Measurements from ENCODE around the gene FAM174C.

The FAM174C gene

GRCh38 chr19:1250437-1251260, 24.7 kb upstream of the FAM174C start:
- no peak for DNase-seq (ENCODE audit: low spot score)

GRCh38 chr19:1251330-1252220, 23.8 kb upstream of the FAM174C start:
- DNase-seq (ENCODE audit: low spot score), result no peak

GRCh38 chr19:1252221-1252820, 23.0 kb upstream of the FAM174C start:
- DNase-seq (ENCODE audit: low spot score), result no peak

GRCh38 chr19:1252821-1253513, 22.4 kb upstream of the FAM174C start:
- DNase-seq (ENCODE audit: low spot score), result no peak

GRCh38 chr19:1253514-1254080, 21.7 kb upstream of the FAM174C start:
- no peak for DNase-seq (ENCODE audit: low spot score)

GRCh38 chr19:1254081-1254527, 21.2 kb upstream of the FAM174C start:
- DNase-seq (ENCODE audit: low spot score), result no peak

GRCh38 chr19:1254530-1255185, 20.7 kb upstream of the FAM174C start:
- no peak for DNase-seq (ENCODE audit: low spot score)

- no peak for DNase-seq (ENCODE audit: low spot score)
Measured at GRCh38 chr19:1255186-1256161, 19.9 kb upstream of the FAM174C start.

GRCh38 chr19:1256646-1257474, 18.5 kb upstream of the FAM174C start:
- DNase-seq (ENCODE audit: low spot score), result no peak

GRCh38 chr19:1257475-1258162, 17.7 kb upstream of the FAM174C start:
- no peak for DNase-seq (ENCODE audit: low spot score)

- DNase-seq (ENCODE audit: low spot score), result no peak
Measured at GRCh38 chr19:1258163-1258492, 17.2 kb upstream of the FAM174C start.

- no peak for DNase-seq (ENCODE audit: low spot score)
Measured at GRCh38 chr19:1258707-1259205, 16.6 kb upstream of the FAM174C start.

- no peak for DNase-seq (ENCODE audit: low spot score)
Measured at GRCh38 chr19:1259206-1259875, 16.0 kb upstream of the FAM174C start.

GRCh38 chr19:1259876-1260748, 15.2 kb upstream of the FAM174C start:
- DNase-seq (ENCODE audit: low spot score), result no peak

- DNase-seq (ENCODE audit: low spot score), result peak; percentile 97
Measured at GRCh38 chr19:1260749-1261537, 14.4 kb upstream of the FAM174C start.

GRCh38 chr19:1261538-1261797, 13.9 kb upstream of the FAM174C start:
- DNase-seq (ENCODE audit: low spot score), result no peak
